ENCODE data around the gene DMRT2. TPM values are rescaled to one million over a fixed set of nuclear protein-coding genes. Genes with fewer than 3 reads are reported as not detected.
A peak's percentile ranks its signal among the peaks of the same experiment; 100 is the strongest.

DMRT2 gene
- total RNA-seq, 1 donor from 2014 or later = not detected

DNA sequence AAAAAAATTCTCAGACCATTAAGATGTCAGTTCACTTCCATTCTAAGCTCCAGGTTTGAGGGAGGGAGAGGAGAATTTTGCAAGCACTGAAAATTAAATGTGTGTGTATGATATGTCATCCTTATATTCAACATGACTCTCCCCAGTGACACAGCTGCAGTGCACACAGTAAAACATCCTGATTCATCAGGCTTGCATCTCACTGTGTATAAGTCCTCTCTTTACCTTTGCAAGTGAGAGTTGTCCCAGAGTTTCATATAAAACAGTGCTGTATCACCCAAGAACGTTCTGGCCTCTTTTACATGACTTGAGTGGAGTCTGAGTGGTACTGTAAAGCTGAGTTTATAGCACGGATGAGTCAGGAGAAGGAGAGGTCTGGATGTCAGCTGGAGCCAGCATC, 50.0 kb downstream of the DMRT2 start:
- Mint-ChIP-seq H3K36me3 (ENCODE audit: unreplicated experiment) (no peaks in the 10 kb centered on the region), H3K27me3 (ENCODE audit: unreplicated experiment) (no peaks in the 10 kb centered on the region), H3K27ac (ENCODE audit: unreplicated experiment) (no peak overlapping the region), H3K4me3 (ENCODE audit: unreplicated experiment) (no peak overlapping the region), H3K4me1 (ENCODE audit: unreplicated experiment) (no peaks in the 10 kb centered on the region), H3K9me3 (ENCODE audit: unreplicated experiment) (no peaks in the 10 kb centered on the region)
- no peak for DNase-seq (ENCODE audit: extremely low spot score, unreplicated experiment)
- TF ChIP-seq, protein P1, sequence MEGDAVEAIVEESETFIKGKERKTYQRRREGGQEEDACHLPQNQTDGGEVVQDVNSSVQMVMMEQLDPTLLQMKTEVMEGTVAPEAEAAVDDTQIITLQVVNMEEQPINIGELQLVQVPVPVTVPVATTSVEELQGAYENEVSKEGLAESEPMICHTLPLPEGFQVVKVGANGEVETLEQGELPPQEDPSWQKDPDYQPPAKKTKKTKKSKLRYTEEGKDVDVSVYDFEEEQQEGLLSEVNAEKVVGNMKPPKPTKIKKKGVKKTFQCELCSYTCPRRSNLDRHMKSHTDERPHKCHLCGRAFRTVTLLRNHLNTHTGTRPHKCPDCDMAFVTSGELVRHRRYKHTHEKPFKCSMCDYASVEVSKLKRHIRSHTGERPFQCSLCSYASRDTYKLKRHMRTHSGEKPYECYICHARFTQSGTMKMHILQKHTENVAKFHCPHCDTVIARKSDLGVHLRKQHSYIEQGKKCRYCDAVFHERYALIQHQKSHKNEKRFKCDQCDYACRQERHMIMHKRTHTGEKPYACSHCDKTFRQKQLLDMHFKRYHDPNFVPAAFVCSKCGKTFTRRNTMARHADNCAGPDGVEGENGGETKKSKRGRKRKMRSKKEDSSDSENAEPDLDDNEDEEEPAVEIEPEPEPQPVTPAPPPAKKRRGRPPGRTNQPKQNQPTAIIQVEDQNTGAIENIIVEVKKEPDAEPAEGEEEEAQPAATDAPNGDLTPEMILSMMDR (IDR thresholded peaks at IDR 0.05) = no peak

- TF ChIP-seq, protein P1 (IDR thresholded peaks at IDR 0.05) = peak; percentile 49
- Mint-ChIP-seq H3K27ac (ENCODE audit: unreplicated experiment) (no peak overlapping the region), H3K36me3 (ENCODE audit: unreplicated experiment) (no peaks in the 10 kb centered on the region), H3K4me3 (ENCODE audit: unreplicated experiment) (no peak overlapping the region), H3K4me1 (ENCODE audit: unreplicated experiment) (no peaks in the 10 kb centered on the region), H3K27me3 (ENCODE audit: unreplicated experiment) (no peaks in the 10 kb centered on the region), H3K9me3 (ENCODE audit: unreplicated experiment) (no peaks in the 10 kb centered on the region)
- DNase-seq (ENCODE audit: extremely low spot score, unreplicated experiment) = no peak
Observed at GRCh38 chr9:1100945-1101344, 50.8 kb downstream of the DMRT2 start.

DNA sequence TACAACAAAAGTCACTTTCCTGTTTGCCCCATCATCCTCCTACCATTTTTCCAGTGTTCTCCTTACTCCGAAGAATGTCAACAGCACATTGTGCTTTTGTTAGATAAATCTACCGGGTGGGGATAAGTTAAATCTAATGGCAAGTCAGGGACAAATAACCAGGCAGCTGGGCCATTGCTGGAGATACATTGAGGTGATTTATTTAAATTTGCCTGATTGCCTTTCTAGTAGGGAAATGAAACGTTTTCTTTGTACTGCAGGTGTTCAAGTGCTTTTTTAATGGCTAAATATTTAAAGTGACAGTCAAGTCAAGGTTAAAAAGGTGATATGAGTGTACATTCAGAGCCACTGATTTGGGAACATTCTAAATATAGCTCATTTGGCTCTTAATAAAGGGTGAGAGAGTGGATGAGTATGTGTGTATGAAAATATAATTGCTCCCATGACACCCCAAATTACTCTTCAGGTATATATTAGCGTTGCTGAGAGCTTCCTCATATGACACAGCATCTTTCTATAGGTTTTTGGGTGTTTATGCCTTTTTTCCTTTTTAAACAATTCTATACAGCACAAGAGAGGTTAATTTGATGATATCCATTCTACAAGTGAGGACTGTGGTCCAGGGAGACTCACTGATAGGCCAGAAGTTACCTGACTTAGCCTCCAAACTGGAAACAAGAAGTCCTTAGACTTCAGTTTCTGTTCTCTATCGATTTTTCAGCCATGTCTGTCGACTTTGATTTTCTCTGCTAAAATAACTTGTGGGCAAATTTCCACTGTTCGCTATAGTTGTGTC, 51.9 kb downstream of the DMRT2 start:
- no peak overlapping the region for H3K4me3 Mint-ChIP-seq (ENCODE audit: unreplicated experiment)
- no peak for DNase-seq (ENCODE audit: extremely low spot score, unreplicated experiment)
- TF ChIP-seq, protein P1 (IDR thresholded peaks at IDR 0.05) = no peak
- H3K4me1 Mint-ChIP-seq (ENCODE audit: unreplicated experiment) = no peaks in the 10 kb centered on the region
- peaks cover 7% of the 10 kb centered on the region for H3K9me3 Mint-ChIP-seq (ENCODE audit: unreplicated experiment)
- H3K27ac Mint-ChIP-seq (ENCODE audit: unreplicated experiment) = no peak overlapping the region
- no peaks in the 10 kb centered on the region for H3K27me3 Mint-ChIP-seq (ENCODE audit: unreplicated experiment)
- no peaks in the 10 kb centered on the region for H3K36me3 Mint-ChIP-seq (ENCODE audit: unreplicated experiment)

DNA sequence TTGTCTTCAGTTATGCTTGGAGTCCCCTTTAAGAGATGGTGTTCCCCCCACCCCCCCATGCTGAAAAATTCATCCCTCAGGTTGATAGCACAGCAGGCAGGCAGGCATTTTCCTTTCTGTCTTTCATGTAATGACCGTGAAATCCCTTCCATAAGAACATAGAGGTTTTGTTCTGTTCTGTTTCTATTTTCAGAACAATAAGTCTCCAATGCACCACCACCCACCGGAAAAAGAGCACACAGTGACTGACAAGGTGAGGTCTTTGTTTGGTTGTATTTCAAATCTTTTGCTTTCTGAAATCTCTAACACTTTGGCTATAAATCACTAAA, 52.4 kb downstream of the DMRT2 start:
- H3K27me3 Mint-ChIP-seq (ENCODE audit: unreplicated experiment) = no peaks in the 10 kb centered on the region
- peaks cover 10% of the 10 kb centered on the region for H3K9me3 Mint-ChIP-seq (ENCODE audit: unreplicated experiment)
- H3K36me3 Mint-ChIP-seq (ENCODE audit: unreplicated experiment) = no peaks in the 10 kb centered on the region
- H3K4me1 Mint-ChIP-seq (ENCODE audit: unreplicated experiment) = no peaks in the 10 kb centered on the region
- H3K4me3 Mint-ChIP-seq (ENCODE audit: unreplicated experiment) = no peak overlapping the region
- H3K27ac Mint-ChIP-seq (ENCODE audit: unreplicated experiment) = no peak overlapping the region
- TF ChIP-seq, protein P1 (IDR thresholded peaks at IDR 0.05) = no peak
- no peak for DNase-seq (ENCODE audit: extremely low spot score, unreplicated experiment)

Other genes starting within 250 kb of the DMRT2 start
- not detected in 2 replicates for gene DMRT1, start 208.7 kb upstream of the DMRT2 start, total RNA-seq
- gene DMRT3, start 73.7 kb upstream of the DMRT2 start, total RNA-seq = not detected in 2 replicates